HT1080 (cell line): ENCODE results near the gene SEPTIN12. TPM values are rescaled to one million over a fixed set of nuclear protein-coding genes. Genes with fewer than 3 reads are reported as not detected.

Experiments used
- DNase-seq: peaks from one replicate; pipeline ENCODE4 v3.0.0-alpha.2; 2015; ENCODE audit warnings: low read depth
- total RNA-seq: library from RNA; depleted of rRNA; stranded (reverse); fragments of >200 nt; shearing (Covaris generic); gene quantifications from 2 replicates; pipeline ENCODE4 v1.2.3, GENCODE V29; 2014

Gene SEPTIN12
- total RNA-seq, 1 experiment from 2014 or later = not detected

- DNase-seq = no peak
These were observed 15.3 kb upstream of the SEPTIN12 start for GRCh38 chr16:4803401-4803844.

GRCh38 chr16:4802659-4803287 lies 14.6 kb upstream of the SEPTIN12 start:
- peak; percentile 90 for DNase-seq

- DNase-seq = peak; percentile 55
These were observed 14.0 kb upstream of the SEPTIN12 start, which contains the start of gene ROGDI for GRCh38 chr16:4801962-4802658. ROGDI (minus strand) TSS chr16:4802633; CDS start chr16:4802571, 62 bp downstream.

- no peak for DNase-seq
These were observed 13.2 kb upstream of the SEPTIN12 start for GRCh38 chr16:4801051-4801961.

- no peak for DNase-seq
These were observed 12.3 kb upstream of the SEPTIN12 start for GRCh38 chr16:4800290-4801041.

GRCh38 chr16:4799171-4799855 lies 11.2 kb upstream of the SEPTIN12 start:
- DNase-seq = no peak

GRCh38 chr16:4798456-4798855 lies 10.3 kb upstream of the SEPTIN12 start:
- no peak for DNase-seq

GRCh38 chr16:4797805-4798252 lies 9.7 kb upstream of the SEPTIN12 start:
- no peak for DNase-seq

- DNase-seq = no peak
These were observed 9.0 kb upstream of the SEPTIN12 start for GRCh38 chr16:4796982-4797804.

GRCh38 chr16:4795828-4796572 lies 7.9 kb upstream of the SEPTIN12 start:
- no peak for DNase-seq

GRCh38 chr16:4795181-4795827 lies 7.2 kb upstream of the SEPTIN12 start, which contains the start of gene SMIM22:
SMIM22 (plus strand) TSS chr16:4795369; CDS start chr16:4795735, 366 bp downstream.
- DNase-seq = no peak

- DNase-seq = no peak
These were observed 4.9 kb upstream of the SEPTIN12 start for GRCh38 chr16:4792951-4793513.

- peak; percentile 36 for DNase-seq
These were observed 2.7 kb upstream of the SEPTIN12 start for GRCh38 chr16:4790871-4791270.

- no peak for DNase-seq
These were observed 2.1 kb upstream of the SEPTIN12 start for GRCh38 chr16:4790261-4790660.

- no peak for DNase-seq
These were observed 765 bp upstream of the SEPTIN12 start for GRCh38 chr16:4788910-4789309.

GRCh38 chr16:4788489-4788889 lies 344 bp upstream of the SEPTIN12 start:
- DNase-seq = no peak

GRCh38 chr16:4787068-4787467 lies 1.1 kb downstream of the SEPTIN12 start:
- no peak for DNase-seq
